K562 (cell line): ENCODE data around the gene MED13L. TPM values are rescaled to one million over a fixed set of nuclear protein-coding genes. Genes with fewer than 3 reads are reported as not detected.
A peak's percentile ranks its signal among the peaks of the same experiment; 100 is the strongest.

Experiments
- CSDE1 ChIP-seq, 2 experiments: fragments of 450-650 bp; IDR thresholded peaks; 2 replicates each; pipeline ENCODE4 v1.6.1; 2016; ENCODE audit warnings: mild to moderate bottlenecking in 1 of 2
- POLR2A ChIP-seq: fragments of 450-650 bp; conservative IDR thresholded peaks from 2 replicates; pipeline ENCODE4 v1.6.1; 2016
- REST ChIP-seq, 2 experiments: fragments of 450-650 bp; formaldehyde crosslinking in 1 of 2; IDR thresholded peaks; 2 replicates each; pipeline versions ENCODE4 v1.4.0 to v1.6.1; 2014 to 2020; ENCODE audit warnings: mild to moderate bottlenecking in 2 of 2, borderline replicate concordance in 1 of 2, low read depth in 1 of 2
- polyA plus RNA-seq, 8 experiments: library from polyadenylated mRNA; depleted of rRNA in 4 of 8; stranded (reverse) in 5 of 8; unstranded in 3 of 8; fragments of >200 nt; fragmentation: Nextera tagmentation in 2 of 8; fragmentation: Illumina TruSeq in 1 of 8; extraction: Ambion mirVana in 2 of 8; extraction: Trizol in 1 of 8; gene quantifications; 2 replicates each; pipeline versions ENCODE4 v1.2.1 to v1.2.3, GENCODE V29; 2011 to 2014; ENCODE audit warnings: inconsistent platforms in 1 of 8, missing spikeins in 1 of 8
- total RNA-seq, 7 experiments: library from RNA; depleted of rRNA in 6 of 7; stranded (reverse); fragments of >200 nt in 6 of 7; fragmentation: Illumina TruSeq in 2 of 7; extraction: Trizol in 2 of 7; gene quantifications; 2 replicates each; pipeline versions ENCODE4 v1.2.1 to v1.2.3, GENCODE V29; 2011 to 2021; ENCODE audit warnings: low replicate concordance in 1 of 7

MED13L gene
- total and polyA plus RNA-seq, 9 of the 15 experiments (the other 6 are each of a cell fraction or from before 2014, with no cell fraction given) = 13.4 to 90.3 (median 36.9) TPM

GRCh38 chr12:115998119-115998633 lies 279.3 kb downstream of the MED13L start (continued):
- TF ChIP-seq CSDE1 (IDR thresholded peaks at IDR 0.05) (no peak), POLR2A (no peak), REST (IDR thresholded peaks at IDR 0.05; ENCODE audit: borderline replicate concordance) (peak; percentile 40; the same call in 1 of the 2 replicates), REST (CRISPR knock-in tag; IDR thresholded peaks at IDR 0.05; ENCODE audit: low read depth) (no peak)
